ENCODE results near the gene CTDSPL. TPM values are rescaled to one million over a fixed set of nuclear protein-coding genes. Genes with fewer than 3 reads are reported as not detected.

Gene CTDSPL
- total and polyA plus RNA-seq, 2 of the 13 experiments (the other 11 are each of a cell fraction or from before 2014, with no cell fraction given): 26.1 to 142 TPM

DNA sequence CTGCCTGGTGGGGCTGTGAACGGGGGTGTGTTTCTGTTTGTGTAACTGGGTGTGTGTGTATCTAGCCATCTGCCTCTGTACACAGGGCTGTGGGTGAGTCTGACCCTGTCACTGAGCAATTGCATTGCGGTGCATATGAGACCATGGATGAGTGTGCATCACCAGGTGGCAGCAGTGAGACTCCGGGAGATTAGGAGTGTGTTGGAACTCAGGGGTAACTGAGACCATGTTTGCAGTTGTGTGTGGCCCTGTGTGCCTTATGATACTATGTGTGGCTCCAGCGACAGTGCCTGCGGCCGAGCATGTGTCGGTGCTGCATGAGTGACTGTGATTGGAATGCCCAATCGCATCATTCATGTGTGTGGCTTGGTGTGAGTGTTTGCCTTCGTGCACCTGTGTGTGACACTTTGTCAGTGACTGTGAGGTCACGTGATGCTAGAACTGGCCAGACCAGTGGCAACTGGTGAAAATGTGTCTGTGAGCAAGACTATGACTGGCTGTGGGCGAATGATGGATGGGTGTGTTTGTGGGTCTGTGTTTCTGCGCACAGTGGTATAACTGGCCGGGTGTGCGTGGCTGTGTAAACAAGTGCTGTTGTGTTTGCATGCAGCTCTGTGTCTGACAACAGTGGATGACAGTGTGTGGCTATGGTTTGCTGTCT is 142.9 kb downstream of the CTDSPL start (continued):
- peak; percentile 35; the same call in 1 of the 2 replicates for TF ChIP-seq ZBTB38 (CRISPR knock-in tag; IDR thresholded peaks at IDR 0.05)
- no peak; the same call in 1 of the 2 replicates for TF ChIP-seq NFYB (CRISPR knock-in tag; IDR thresholded peaks at IDR 0.05)
- no peak for TF ChIP-seq ZFP82 (CRISPR knock-in tag; IDR thresholded peaks at IDR 0.05; ENCODE audit: borderline replicate concordance)
- peak; percentile 84 for TF ChIP-seq ZNF331 (CRISPR knock-in tag; IDR thresholded peaks at IDR 0.05)
- peak; percentile 81 for TF ChIP-seq KDM2A (CRISPR knock-in tag; IDR thresholded peaks at IDR 0.05; ENCODE audit: borderline replicate concordance, low read depth)
- TF ChIP-seq, protein P1, sequence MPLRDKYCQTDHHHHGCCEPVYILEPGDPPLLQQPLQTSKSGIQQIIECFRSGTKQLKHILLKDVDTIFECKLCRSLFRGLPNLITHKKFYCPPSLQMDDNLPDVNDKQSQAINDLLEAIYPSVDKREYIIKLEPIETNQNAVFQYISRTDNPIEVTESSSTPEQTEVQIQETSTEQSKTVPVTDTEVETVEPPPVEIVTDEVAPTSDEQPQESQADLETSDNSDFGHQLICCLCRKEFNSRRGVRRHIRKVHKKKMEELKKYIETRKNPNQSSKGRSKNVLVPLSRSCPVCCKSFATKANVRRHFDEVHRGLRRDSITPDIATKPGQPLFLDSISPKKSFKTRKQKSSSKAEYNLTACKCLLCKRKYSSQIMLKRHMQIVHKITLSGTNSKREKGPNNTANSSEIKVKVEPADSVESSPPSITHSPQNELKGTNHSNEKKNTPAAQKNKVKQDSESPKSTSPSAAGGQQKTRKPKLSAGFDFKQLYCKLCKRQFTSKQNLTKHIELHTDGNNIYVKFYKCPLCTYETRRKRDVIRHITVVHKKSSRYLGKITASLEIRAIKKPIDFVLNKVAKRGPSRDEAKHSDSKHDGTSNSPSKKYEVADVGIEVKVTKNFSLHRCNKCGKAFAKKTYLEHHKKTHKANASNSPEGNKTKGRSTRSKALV (CRISPR knock-in tag; IDR thresholded peaks at IDR 0.05): no peak; the same call in 1 of the 2 replicates
- TF ChIP-seq, protein P2, sequence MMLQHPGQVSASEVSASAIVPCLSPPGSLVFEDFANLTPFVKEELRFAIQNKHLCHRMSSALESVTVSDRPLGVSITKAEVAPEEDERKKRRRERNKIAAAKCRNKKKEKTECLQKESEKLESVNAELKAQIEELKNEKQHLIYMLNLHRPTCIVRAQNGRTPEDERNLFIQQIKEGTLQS (CRISPR knock-in tag; IDR thresholded peaks at IDR 0.05): peak; percentile 49; the same call in 1 of the 2 replicates
- no peak for TF ChIP-seq CEBPB (IDR thresholded peaks at IDR 0.05; ENCODE audit: borderline replicate concordance, low read depth, low read length)
- TF ChIP-seq, protein P3, sequence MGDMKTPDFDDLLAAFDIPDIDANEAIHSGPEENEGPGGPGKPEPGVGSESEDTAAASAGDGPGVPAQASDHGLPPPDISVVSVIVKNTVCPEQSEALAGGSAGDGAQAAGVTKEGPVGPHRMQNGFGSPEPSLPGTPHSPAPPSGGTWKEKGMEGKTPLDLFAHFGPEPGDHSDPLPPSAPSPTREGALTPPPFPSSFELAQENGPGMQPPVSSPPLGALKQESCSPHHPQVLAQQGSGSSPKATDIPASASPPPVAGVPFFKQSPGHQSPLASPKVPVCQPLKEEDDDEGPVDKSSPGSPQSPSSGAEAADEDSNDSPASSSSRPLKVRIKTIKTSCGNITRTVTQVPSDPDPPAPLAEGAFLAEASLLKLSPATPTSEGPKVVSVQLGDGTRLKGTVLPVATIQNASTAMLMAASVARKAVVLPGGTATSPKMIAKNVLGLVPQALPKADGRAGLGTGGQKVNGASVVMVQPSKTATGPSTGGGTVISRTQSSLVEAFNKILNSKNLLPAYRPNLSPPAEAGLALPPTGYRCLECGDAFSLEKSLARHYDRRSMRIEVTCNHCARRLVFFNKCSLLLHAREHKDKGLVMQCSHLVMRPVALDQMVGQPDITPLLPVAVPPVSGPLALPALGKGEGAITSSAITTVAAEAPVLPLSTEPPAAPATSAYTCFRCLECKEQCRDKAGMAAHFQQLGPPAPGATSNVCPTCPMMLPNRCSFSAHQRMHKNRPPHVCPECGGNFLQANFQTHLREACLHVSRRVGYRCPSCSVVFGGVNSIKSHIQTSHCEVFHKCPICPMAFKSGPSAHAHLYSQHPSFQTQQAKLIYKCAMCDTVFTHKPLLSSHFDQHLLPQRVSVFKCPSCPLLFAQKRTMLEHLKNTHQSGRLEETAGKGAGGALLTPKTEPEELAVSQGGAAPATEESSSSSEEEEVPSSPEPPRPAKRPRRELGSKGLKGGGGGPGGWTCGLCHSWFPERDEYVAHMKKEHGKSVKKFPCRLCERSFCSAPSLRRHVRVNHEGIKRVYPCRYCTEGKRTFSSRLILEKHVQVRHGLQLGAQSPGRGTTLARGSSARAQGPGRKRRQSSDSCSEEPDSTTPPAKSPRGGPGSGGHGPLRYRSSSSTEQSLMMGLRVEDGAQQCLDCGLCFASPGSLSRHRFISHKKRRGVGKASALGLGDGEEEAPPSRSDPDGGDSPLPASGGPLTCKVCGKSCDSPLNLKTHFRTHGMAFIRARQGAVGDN (CRISPR knock-in tag; IDR thresholded peaks at IDR 0.05): peak; percentile 80
- TF ChIP-seq ZNF430 (CRISPR knock-in tag; IDR thresholded peaks at IDR 0.05): no peak
- no peak for TF ChIP-seq ZNF10 (CRISPR knock-in tag; IDR thresholded peaks at IDR 0.05; ENCODE audit: borderline replicate concordance, low read depth)
- no peak for TF ChIP-seq ZNF296 (CRISPR knock-in tag; conservative IDR thresholded peaks at IDR 0.05)
- 0 out of 2 replicates have a peak, but pooled peaks have one; percentile 62 for TF ChIP-seq FOXM1 (CRISPR knock-in tag; IDR thresholded peaks at IDR 0.05)
- no peak; the same call in none of the 2 replicates for TF ChIP-seq ZSCAN21 (CRISPR knock-in tag; IDR thresholded peaks at IDR 0.05; ENCODE audit: borderline replicate concordance)
- TF ChIP-seq ZFP1 (CRISPR knock-in tag; IDR thresholded peaks at IDR 0.05): no peak
- no peak for TF ChIP-seq PRPF4 (IDR thresholded peaks at IDR 0.05; ENCODE audit: low read depth, low read length, poor library complexity, severe bottlenecking)
- peak; percentile 74 for TF ChIP-seq PPARG (CRISPR knock-in tag; conservative IDR thresholded peaks at IDR 0.05)
- peak; percentile 25; the same call in 1 of the 2 replicates for TF ChIP-seq MIER2 (CRISPR knock-in tag; IDR thresholded peaks at IDR 0.05)
- peak; percentile 69 for TF ChIP-seq BHLHE40 (IDR thresholded peaks at IDR 0.05; ENCODE audit: low read length)
- TF ChIP-seq ZNF263 (CRISPR knock-in tag; IDR thresholded peaks at IDR 0.05): peak; percentile 71; the same call in 1 of the 2 replicates
- TF ChIP-seq, protein P4, sequence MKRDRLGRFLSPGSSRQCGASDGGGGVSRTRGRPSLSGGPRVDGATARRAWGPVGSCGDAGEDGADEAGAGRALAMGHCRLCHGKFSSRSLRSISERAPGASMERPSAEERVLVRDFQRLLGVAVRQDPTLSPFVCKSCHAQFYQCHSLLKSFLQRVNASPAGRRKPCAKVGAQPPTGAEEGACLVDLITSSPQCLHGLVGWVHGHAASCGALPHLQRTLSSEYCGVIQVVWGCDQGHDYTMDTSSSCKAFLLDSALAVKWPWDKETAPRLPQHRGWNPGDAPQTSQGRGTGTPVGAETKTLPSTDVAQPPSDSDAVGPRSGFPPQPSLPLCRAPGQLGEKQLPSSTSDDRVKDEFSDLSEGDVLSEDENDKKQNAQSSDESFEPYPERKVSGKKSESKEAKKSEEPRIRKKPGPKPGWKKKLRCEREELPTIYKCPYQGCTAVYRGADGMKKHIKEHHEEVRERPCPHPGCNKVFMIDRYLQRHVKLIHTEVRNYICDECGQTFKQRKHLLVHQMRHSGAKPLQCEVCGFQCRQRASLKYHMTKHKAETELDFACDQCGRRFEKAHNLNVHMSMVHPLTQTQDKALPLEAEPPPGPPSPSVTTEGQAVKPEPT (CRISPR knock-in tag; IDR thresholded peaks at IDR 0.05; ENCODE audit: low read depth): no peak
- TF ChIP-seq ZMYM4 (CRISPR knock-in tag; IDR thresholded peaks at IDR 0.05): peak; percentile 25; the same call in 1 of the 2 replicates

All from HepG2 (cell line).